GM12801 (cell line): ENCODE results near the gene IL21.

Experiments used
- TF ChIP-seq, protein P1 (sequence below): IDR thresholded peaks from one replicate; pipeline ENCODE4 v1.5.1; 2011; ENCODE audit warnings: control low read depth; ENCODE audit not compliant: insufficient read length; ENCODE audit errors: extremely low read depth

IL21 gene

DNA sequence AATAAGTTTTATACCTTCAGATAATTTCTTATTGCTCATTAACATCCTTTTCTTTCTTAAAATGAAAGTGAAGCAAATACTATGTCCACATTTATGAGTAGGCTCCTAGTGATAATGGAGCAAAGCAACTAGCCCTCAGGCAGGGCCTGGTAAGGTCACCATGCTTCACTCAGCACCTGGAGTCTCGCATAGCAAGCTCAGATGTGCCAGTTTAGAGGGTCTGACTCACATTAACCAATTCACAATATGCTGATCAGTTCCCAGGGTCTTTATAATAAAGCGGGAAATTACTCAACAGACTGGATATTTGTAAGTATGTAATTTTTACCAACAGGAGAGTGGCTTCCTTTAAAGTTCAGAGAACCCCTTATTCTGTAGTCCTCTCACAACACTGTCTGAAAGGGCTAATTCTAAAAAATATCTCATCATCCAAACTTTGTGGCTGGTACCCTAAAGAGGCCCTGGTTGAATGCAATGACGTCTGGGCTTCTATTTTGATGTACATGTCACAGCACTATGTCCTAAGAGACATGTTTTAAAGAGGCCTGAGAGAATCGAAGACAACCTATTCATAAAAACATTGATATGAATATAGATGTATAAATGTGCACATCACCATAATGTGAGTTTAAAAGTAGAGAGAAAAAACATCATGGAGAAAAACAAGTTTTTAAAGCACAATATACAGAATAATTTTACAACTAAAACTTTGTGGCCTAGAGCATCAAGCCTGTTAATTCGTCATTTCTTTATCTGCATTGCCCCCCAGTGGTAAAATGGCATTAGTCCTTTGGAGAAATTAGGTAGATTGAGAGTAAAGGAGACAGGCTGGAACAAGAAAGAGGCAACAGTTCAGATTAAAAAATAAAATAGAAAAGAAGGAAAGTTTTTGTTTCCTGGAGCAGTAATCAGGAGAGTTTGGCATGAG, 44.3 kb downstream of the IL21 start:
- TF ChIP-seq, protein P1, sequence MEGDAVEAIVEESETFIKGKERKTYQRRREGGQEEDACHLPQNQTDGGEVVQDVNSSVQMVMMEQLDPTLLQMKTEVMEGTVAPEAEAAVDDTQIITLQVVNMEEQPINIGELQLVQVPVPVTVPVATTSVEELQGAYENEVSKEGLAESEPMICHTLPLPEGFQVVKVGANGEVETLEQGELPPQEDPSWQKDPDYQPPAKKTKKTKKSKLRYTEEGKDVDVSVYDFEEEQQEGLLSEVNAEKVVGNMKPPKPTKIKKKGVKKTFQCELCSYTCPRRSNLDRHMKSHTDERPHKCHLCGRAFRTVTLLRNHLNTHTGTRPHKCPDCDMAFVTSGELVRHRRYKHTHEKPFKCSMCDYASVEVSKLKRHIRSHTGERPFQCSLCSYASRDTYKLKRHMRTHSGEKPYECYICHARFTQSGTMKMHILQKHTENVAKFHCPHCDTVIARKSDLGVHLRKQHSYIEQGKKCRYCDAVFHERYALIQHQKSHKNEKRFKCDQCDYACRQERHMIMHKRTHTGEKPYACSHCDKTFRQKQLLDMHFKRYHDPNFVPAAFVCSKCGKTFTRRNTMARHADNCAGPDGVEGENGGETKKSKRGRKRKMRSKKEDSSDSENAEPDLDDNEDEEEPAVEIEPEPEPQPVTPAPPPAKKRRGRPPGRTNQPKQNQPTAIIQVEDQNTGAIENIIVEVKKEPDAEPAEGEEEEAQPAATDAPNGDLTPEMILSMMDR, result no peak

DNA sequence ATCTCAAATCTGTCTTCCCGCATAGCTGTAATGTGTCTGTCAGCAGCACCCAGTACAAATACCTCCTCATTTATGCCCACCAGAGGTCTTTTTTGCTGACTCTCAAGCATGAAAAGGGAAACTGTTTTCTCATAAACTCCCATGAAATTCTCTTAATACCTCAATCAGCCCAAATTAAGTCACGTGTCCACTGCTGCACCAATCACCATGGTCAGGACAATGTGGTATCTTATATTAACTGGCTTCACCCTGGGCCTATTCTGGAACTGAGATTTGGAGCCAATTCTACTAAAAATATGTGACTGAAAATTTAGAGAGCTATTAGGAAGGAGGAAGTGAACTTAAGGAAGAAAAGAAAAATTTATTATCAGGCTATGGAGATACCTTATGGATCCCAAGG, 58.4 kb downstream of the IL21 start:
- TF ChIP-seq, protein P1, result no peak
